ENCODE results near the gene PID1. TPM values are rescaled to one million over a fixed set of nuclear protein-coding genes. Genes with fewer than 3 reads are reported as not detected.

The PID1 gene
- total and polyA plus RNA-seq, 12 donors: 4.5 to 81.9 (median 47.0) TPM

DNA sequence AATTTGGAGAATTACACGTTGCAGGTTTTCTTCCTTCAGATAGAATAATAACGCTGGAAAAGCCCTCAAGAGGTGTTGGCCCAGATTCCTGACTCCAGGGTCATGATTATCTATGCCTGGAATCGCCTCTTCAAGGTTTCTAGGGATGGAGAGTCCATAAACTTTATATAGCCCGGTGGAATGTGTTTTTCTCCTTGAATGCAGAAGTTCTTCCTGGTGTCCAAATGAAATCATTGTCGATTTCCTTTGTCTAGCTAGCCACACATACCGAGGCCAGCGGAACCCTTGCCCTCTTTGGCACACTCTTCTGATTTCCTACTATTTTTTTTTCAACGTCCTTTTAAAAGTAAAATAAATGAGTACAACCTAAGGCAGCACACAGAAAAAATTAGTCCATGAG, 117.8 kb downstream of the PID1 start:
- Histone ChIP-seq H3K27ac (no peak overlapping the region), H3K36me3 (replicated peaks in 1 of 2) (no peaks in the 10 kb centered on the region), H3K4me1 (replicated peaks in 1 of 2) (peaks cover 0 to 6% of the 10 kb centered on the region in 2 donors), H3K27me3 (no peaks in the 10 kb centered on the region), H3K4me3 (no peak overlapping the region), H3K9me3 (replicated peaks in 1 of 3) (no peaks in the 10 kb centered on the region)
- no peak for DNase-seq
- TF ChIP-seq, protein P1, sequence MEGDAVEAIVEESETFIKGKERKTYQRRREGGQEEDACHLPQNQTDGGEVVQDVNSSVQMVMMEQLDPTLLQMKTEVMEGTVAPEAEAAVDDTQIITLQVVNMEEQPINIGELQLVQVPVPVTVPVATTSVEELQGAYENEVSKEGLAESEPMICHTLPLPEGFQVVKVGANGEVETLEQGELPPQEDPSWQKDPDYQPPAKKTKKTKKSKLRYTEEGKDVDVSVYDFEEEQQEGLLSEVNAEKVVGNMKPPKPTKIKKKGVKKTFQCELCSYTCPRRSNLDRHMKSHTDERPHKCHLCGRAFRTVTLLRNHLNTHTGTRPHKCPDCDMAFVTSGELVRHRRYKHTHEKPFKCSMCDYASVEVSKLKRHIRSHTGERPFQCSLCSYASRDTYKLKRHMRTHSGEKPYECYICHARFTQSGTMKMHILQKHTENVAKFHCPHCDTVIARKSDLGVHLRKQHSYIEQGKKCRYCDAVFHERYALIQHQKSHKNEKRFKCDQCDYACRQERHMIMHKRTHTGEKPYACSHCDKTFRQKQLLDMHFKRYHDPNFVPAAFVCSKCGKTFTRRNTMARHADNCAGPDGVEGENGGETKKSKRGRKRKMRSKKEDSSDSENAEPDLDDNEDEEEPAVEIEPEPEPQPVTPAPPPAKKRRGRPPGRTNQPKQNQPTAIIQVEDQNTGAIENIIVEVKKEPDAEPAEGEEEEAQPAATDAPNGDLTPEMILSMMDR (IDR thresholded peaks at IDR 0.05): no peak
- no peak for TF ChIP-seq POLR2A (IDR thresholded peaks at IDR 0.05)
- 25 to 46% (median 35%) methylated on average over 8 of the region's 8 CpGs for WGBS, 4 donors
- intact Hi-C loops (cut with DNase I): no loop called here

DNA sequence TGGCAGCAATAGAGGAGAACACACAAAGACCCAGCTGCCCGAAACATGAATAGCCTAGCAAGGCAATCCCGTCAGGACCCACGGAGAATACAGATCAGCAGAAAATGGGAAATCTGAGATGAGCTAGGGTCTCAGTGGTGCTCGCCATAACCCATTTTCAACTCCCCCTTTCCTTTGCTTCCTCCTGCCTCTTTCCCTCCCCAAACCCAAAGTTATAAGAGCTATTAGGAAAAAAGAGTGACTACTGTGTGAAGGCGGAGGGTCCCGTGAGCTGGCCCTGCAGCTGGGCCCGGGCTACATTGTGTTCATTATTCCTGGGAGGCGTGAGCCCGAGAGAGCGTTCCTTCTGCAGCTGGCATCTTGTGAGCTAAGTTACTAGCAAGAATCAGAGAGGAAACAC, 118.4 kb downstream of the PID1 start:
- peaks cover 0 to 6% of the 10 kb centered on the region in 2 donors for H3K4me1 ChIP-seq (replicated peaks in 1 of 2)
- TF ChIP-seq POLR2A (IDR thresholded peaks at IDR 0.05): no peak
- TF ChIP-seq, protein P1 (IDR thresholded peaks at IDR 0.05): no peak
- DNase-seq: no peak
- no peak overlapping the region for H3K4me3 ChIP-seq
- 91 to 94% (median 93%) methylated on average over 10 of the region's 10 CpGs for whole genome bisulfite sequencing, 4 donors
- H3K9me3 ChIP-seq (replicated peaks in 1 of 3): no peaks in the 10 kb centered on the region
- no peak overlapping the region for H3K27ac ChIP-seq
- no peaks in the 10 kb centered on the region for H3K27me3 ChIP-seq
- H3K36me3 ChIP-seq (replicated peaks in 1 of 2): no peaks in the 10 kb centered on the region
- intact Hi-C loops (cut with DNase I): no loop called here

DNA sequence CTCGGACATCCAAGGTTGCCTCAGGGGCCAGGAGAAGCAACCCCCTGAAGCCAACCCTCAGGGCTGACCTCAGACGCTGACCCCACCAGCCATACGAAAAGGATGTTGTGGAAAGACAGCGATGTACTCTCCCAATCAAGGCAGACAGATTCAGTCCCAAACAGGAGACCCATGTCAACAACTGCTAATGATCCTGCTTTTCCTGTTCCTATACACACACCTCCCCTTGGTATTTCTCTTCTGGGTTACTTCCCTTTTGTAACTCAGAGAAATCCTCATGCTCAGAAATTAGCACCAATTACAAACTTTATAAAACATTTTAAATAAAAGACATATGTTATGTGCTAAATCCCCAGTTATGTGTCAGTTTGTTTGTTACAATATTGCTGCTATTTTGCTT, 120.8 kb downstream of the PID1 start:
- H3K9me3 ChIP-seq (replicated peaks in 1 of 3): no peaks in the 10 kb centered on the region
- H3K27ac ChIP-seq: no peak overlapping the region
- H3K4me3 ChIP-seq: no peak overlapping the region
- no peak for TF ChIP-seq POLR2A (IDR thresholded peaks at IDR 0.05)
- TF ChIP-seq, protein P1 (IDR thresholded peaks at IDR 0.05): no peak
- WGBS, 4 donors: 75 to 87% (median 79%) methylated on average over 4 of the region's 4 CpGs
- no peaks in the 10 kb centered on the region for H3K36me3 ChIP-seq (replicated peaks in 1 of 2)
- no peaks in the 10 kb centered on the region for H3K27me3 ChIP-seq
- DNase-seq: no peak
- H3K4me1 ChIP-seq (replicated peaks in 1 of 2): peaks cover 0 to 6% of the 10 kb centered on the region in 2 donors
- intact Hi-C loops (cut with DNase I): no loop called here

DNA sequence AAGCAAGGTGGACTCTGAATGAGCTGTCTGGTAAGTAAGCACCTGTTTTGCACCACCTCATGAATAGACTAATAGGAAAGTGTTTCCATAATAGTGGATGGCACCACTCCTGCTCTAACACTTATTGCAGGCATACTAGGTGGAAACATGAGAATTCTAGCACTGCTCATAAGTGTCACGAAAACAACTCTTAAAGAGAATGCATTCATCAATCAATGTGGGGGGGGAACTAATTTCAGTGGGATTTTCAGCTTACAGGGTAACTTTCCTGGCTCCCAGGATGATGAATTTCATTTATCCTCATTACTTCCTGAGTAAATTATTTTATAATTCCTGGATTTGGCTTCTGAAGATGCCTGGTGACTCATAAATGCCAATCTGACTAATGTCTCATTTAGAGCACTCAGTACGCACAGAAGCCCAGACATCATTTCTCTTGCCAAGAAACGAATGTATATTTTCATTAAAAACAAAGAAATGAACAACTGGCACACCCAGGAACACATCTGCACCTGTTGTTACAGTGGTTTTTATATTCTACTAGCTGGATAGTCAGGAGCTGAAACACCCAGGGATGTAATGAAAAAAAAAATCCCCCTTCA, 129.6 kb downstream of the PID1 start:
- Histone ChIP-seq H3K4me3 (no peak overlapping the region), H3K9me3 (replicated peaks in 1 of 3) (no peaks in the 10 kb centered on the region), H3K4me1 (replicated peaks in 1 of 2) (peaks cover 0 to 16% of the 10 kb centered on the region in 2 donors), H3K27me3 (no peaks in the 10 kb centered on the region), H3K27ac (no peak overlapping the region), H3K36me3 (replicated peaks in 1 of 2) (no peaks in the 10 kb centered on the region)
- DNase-seq: no peak
- intact Hi-C loops (cut with DNase I): no loop called here
- TF ChIP-seq, protein P1 (IDR thresholded peaks at IDR 0.05): no peak
- TF ChIP-seq POLR2A (IDR thresholded peaks at IDR 0.05): no peak
- 41 to 61% (median 48%) methylated on average over 3 of the region's 3 CpGs for WGBS, 4 donors
